Endothelial cell of umbilical vein (primary cell): Measurements from ENCODE around the gene ZBTB25. TPM values are rescaled to one million over a fixed set of nuclear protein-coding genes. Genes with fewer than 3 reads are reported as not detected.

Experiments
- BruUV-seq: library from RNA; stranded (reverse); fragments of 400-500 nt; replicated peaks from 2 replicates; lab custom pipeline; 2021; lab: Mats Ljungman, UMichigan
- CTCF ChIA-PET: fragments of 300-600, 350-600 bp; sonication (Branson Sonifier 250); formaldehyde crosslinking; loops from one replicate; lab custom pipeline; 2021; ENCODE audit warnings: antibody characterized with exemption, inconsistent platforms; lab: Charles Lee
- POLR2A ChIA-PET: fragments of 300-600, 350-600 bp; sonication (Branson Sonifier 250); formaldehyde crosslinking; loops from one replicate; lab custom pipeline; 2021; ENCODE audit warnings: antibody characterized with exemption, inconsistent platforms; lab: Charles Lee
- DNase-seq: peaks from one replicate; pipeline ENCODE4 v3.0.0-alpha.2; 2011; ENCODE audit warnings: low read depth, low spot score
- FAIRE-seq: peaks from 2 replicates; lab custom pipeline; 2011; peaks lifted over from hg19 to GRCh38; lab: Jason Lieb, UNC
- H2AFZ ChIP-seq: 2 replicates; pipeline ENCODE4 v1.6.0; 2012; ENCODE audit warnings: low read depth, low read length, control low read depth, inconsistent platforms
- H3K27ac ChIP-seq: 2 replicates; pipeline ENCODE4 v1.5.1; 2011; ENCODE audit warnings: low read depth, mild to moderate bottlenecking, control low read depth, low read length, moderate library complexity; ENCODE audit not compliant: insufficient read depth
- H3K27me3 ChIP-seq, 2 experiments: 2 replicates each; pipeline versions ENCODE4 v1.6.0 to v1.6.1; 2011; ENCODE audit warnings: low read length in 2 of 2, mixed read lengths in 1 of 2; ENCODE audit not compliant: control insufficient read depth in 2 of 2, insufficient read depth in 2 of 2
- H3K36me3 ChIP-seq, 2 experiments: 2 replicates in 1 of 2; 3 replicates in 1 of 2; pipeline ENCODE4 v1.5.1; 2011; ENCODE audit warnings: low read length in 2 of 2, mild to moderate bottlenecking in 1 of 2, moderate library complexity in 1 of 2; ENCODE audit not compliant: control insufficient read depth in 2 of 2, insufficient read depth in 2 of 2; ENCODE audit errors: extremely low read depth in 1 of 2
- H3K4me1 ChIP-seq: 3 replicates; pipeline ENCODE4 v1.5.1; 2011; ENCODE audit warnings: mild to moderate bottlenecking, low read length; ENCODE audit not compliant: control insufficient read depth, insufficient read depth; ENCODE audit errors: extremely low read depth
- H3K4me2 ChIP-seq: 2 replicates; pipeline ENCODE4 v1.6.1; 2011; ENCODE audit warnings: low read length, control low read depth, mixed read lengths; ENCODE audit not compliant: insufficient read depth
- H3K4me3 ChIP-seq, 3 experiments: fragments of 200-600 bp in 1 of 3; sonication (generic), shearing (Covaris generic) in 1 of 3; replicated peaks in 1 of 3; 2 replicates each; pipeline ENCODE4 v1.5.1; 2011 to 2016; ENCODE audit warnings: control low read depth in 3 of 3, low read length in 3 of 3, mild to moderate bottlenecking in 2 of 3, inconsistent platforms in 1 of 3, low read depth in 1 of 3, moderate library complexity in 1 of 3; ENCODE audit not compliant: insufficient read depth in 1 of 3
- H3K79me2 ChIP-seq: 2 replicates; pipeline ENCODE4 v1.6.0; 2012; ENCODE audit warnings: low read length, inconsistent platforms; ENCODE audit not compliant: control insufficient read depth, insufficient read depth
- H3K9ac ChIP-seq: replicated peaks from 2 replicates; pipeline ENCODE3; 2011; ENCODE audit warnings: low read length, control low read depth; ENCODE audit not compliant: insufficient read depth; ENCODE audit errors: extremely low read depth
- H3K9me1 ChIP-seq: replicated peaks from 3 replicates; pipeline ENCODE4 v1.6.0; 2011; ENCODE audit warnings: mild to moderate bottlenecking, low read length; ENCODE audit not compliant: control insufficient read depth, insufficient read depth; ENCODE audit errors: extremely low read depth
- H3K9me3 ChIP-seq: replicated peaks from 2 replicates; pipeline ENCODE4 v1.5.1; 2012; ENCODE audit warnings: low read length, inconsistent platforms; ENCODE audit not compliant: control insufficient read depth, insufficient read depth
- H4K20me1 ChIP-seq: replicated peaks from 2 replicates; pipeline ENCODE3; 2011; ENCODE audit warnings: mild to moderate bottlenecking, low read length; ENCODE audit not compliant: control insufficient read depth, insufficient read depth; ENCODE audit errors: extremely low read depth
- CTCF ChIP-seq, 2 donors: IDR thresholded peaks; 1 replicate in 1 of 2; 2 replicates in 1 of 2; pipeline ENCODE4 v1.5.1; 2011; ENCODE audit warnings: low read length in 2 of 2, mild to moderate bottlenecking in 2 of 2, moderate library complexity in 2 of 2, control low read depth in 1 of 2, inconsistent platforms in 1 of 2, low read depth in 1 of 2; ENCODE audit not compliant: insufficient read depth in 1 of 2; ENCODE audit errors: extremely low read depth in 1 of 2
- EZH2 ChIP-seq: IDR thresholded peaks from 2 replicates; pipeline ENCODE4 v1.6.1; 2012; ENCODE audit warnings: borderline replicate concordance, low read depth, mild to moderate bottlenecking, moderate library complexity, low read length, inconsistent platforms; ENCODE audit not compliant: severe bottlenecking
- FOS ChIP-seq: IDR thresholded peaks from 2 replicates; pipeline ENCODE4 v1.6.1; 2011; ENCODE audit warnings: mild to moderate bottlenecking, low read length, moderate library complexity, borderline replicate concordance; ENCODE audit not compliant: insufficient read depth
- GATA2 ChIP-seq: IDR thresholded peaks from 2 replicates; pipeline ENCODE4 v1.7.0; 2011; ENCODE audit warnings: low read depth, mild to moderate bottlenecking, moderate library complexity, mixed read lengths, low read length; ENCODE audit not compliant: insufficient read length, insufficient read depth
- JUN ChIP-seq: IDR thresholded peaks from 2 replicates; pipeline ENCODE4 v1.6.1; 2011; ENCODE audit warnings: borderline replicate concordance, low read depth; ENCODE audit not compliant: insufficient read length, insufficient read depth
- MAX ChIP-seq: IDR thresholded peaks from 2 replicates; pipeline ENCODE4 v1.6.1; 2011; ENCODE audit not compliant: insufficient read depth, insufficient read length
- MYC ChIP-seq: IDR thresholded peaks from one replicate; pipeline ENCODE4 v1.6.1; 2011; ENCODE audit warnings: mild to moderate bottlenecking, low read depth, low read length
- POLR2A ChIP-seq: IDR thresholded peaks from 2 replicates; pipeline ENCODE4 v1.6.1; 2012; ENCODE audit warnings: low read depth, mild to moderate bottlenecking, control low read depth, low read length
- POLR2AphosphoS5 ChIP-seq: IDR thresholded peaks from 2 replicates; pipeline ENCODE4 v1.6.1; 2012; ENCODE audit warnings: low read depth, mild to moderate bottlenecking, control low read depth, low read length, moderate library complexity; ENCODE audit not compliant: insufficient read depth
- dilution Hi-C: fragments of 300-500 bp; cut with MboI; formaldehyde crosslinking; loops from one replicate; pipeline ENCODE4 v1.15.0; 2019; ENCODE audit warnings: low sequenced_read_pairs; ENCODE audit not compliant: extremely low pct_ligation_motif_present
- intact Hi-C: fragments of 100-400 bp; cut with micrococcal nuclease; formaldehyde crosslinking; loops from one replicate; pipeline ENCODE4 v1.10.0; 2022
- polyA plus RNA-seq, 4 experiments: library from polyadenylated mRNA; depleted of rRNA in 3 of 4; stranded (reverse) in 3 of 4; unstranded in 1 of 4; fragments of >200 nt; gene quantifications; 2 replicates each; pipeline versions ENCODE4 v1.2.1 to v1.2.3, GENCODE V29; 2011 to 2012; ENCODE audit warnings: missing spikeins in 1 of 4
- total RNA-seq: library from RNA; stranded (reverse); gene quantifications from 2 replicates; pipeline ENCODE4 v1.2.3, GENCODE V29; 2021

The ZBTB25 gene
- total and polyA plus RNA-seq, 2 donors (not counting 3 experiments of a cell fraction or from before 2014, with no cell fraction given): 3.2 to 7.7 TPM

- Histone ChIP-seq H3K9me1 (no peaks in the 10 kb centered on the region), H3K79me2 (peaks cover 75% of the 10 kb centered on the region), H4K20me1 (peaks cover 23% of the 10 kb centered on the region), H3K36me3 (no peaks in the 10 kb centered on the region), H3K4me1 (peaks cover 25% of the 10 kb centered on the region), H3K27me3 (no peaks in the 10 kb centered on the region), H3K27ac (no peak overlapping the region), H3K9ac (no peak overlapping the region), H3K4me3 (no peak overlapping the region), H3K4me2 (no peak overlapping the region), H2AFZ (no peak overlapping the region), H3K9me3 (no peaks in the 10 kb centered on the region)
- CTCF ChIA-PET: no interaction called here
- intact Hi-C loops (loop anchor here (10.0 kb wide), 1 partner anchor 863 kb away; the partner anchor contains the start of gene WDR89), dilution Hi-C loops (no loop called here)
- FAIRE-seq: no peak
- POLR2A ChIA-PET: no interaction called here
- TF ChIP-seq JUN (no peak), POLR2AphosphoS5 (no peak), POLR2A (no peak), GATA2 (no peak)
- no peak for DNase-seq
- BruUV-seq: no TSS peak
These were observed 4.7 kb upstream of the ZBTB25 start for GRCh38 chr14:64508215-64508776.

GRCh38 chr14:64507376-64508156, 3.9 kb upstream of the ZBTB25 start:
- Histone ChIP-seq H3K9me3 (no peaks in the 10 kb centered on the region), H3K9me1 (no peaks in the 10 kb centered on the region), H3K4me2 (peak overlapping the region; percentile 78), H3K27ac (no peak overlapping the region), H3K9ac (no peak overlapping the region), H4K20me1 (peaks cover 23% of the 10 kb centered on the region), H3K36me3 (no peaks in the 10 kb centered on the region), H3K4me3 (no peak overlapping the region), H2AFZ (no peak overlapping the region), H3K4me1 (peaks cover 29% of the 10 kb centered on the region), H3K79me2 (peaks cover 70% of the 10 kb centered on the region), H3K27me3 (no peaks in the 10 kb centered on the region)
- POLR2A ChIA-PET: no interaction called here
- CTCF ChIA-PET: no interaction called here
- BruUV-seq: no TSS peak
- dilution Hi-C loops: no loop called here
- TF ChIP-seq MAX (no peak), POLR2A (no peak), EZH2 (no peak), FOS (no peak), CTCF (IDR thresholded peaks at IDR 0.05; ENCODE audit: extremely low read depth in 1 of 2, insufficient read depth in 1 of 2, low read depth in 1 of 2, low read length in 2 of 2) (no peak), GATA2 (no peak), JUN (no peak), POLR2AphosphoS5 (no peak), MYC (no peak)
- FAIRE-seq (no peak), DNase-seq (no peak)
- intact Hi-C loops: loop anchor here (10.0 kb wide), 1 partner anchor 863 kb away; the partner anchor contains the start of gene WDR89
